Upper lobe of left lung (tissue), 6 donors: ENCODE measurements around the gene FHIT. TPM values are rescaled to one million over a fixed set of nuclear protein-coding genes. Genes with fewer than 3 reads are reported as not detected.

Experiments used
- ATAC-seq, 2 donors: fragments of 200-7000 bp; cut with Tn5 transposase; one replicate each; pipeline ENCODE4 v1.9.1; 2022; ENCODE audit warnings: mild to moderate bottlenecking in 2 of 2, moderate library complexity in 2 of 2; ENCODE audit not compliant: low FRiP score in 2 of 2
- DNase-seq, 2 donors: peaks; one replicate each; pipeline ENCODE4 v3.0.0-alpha.2; 2019 to 2020
- H3K27ac ChIP-seq, 4 donors: fragments of 200-600 bp; sonication (generic); one replicate each; pipeline ENCODE4 v1.5.1; 2016 to 2019
- H3K27me3 ChIP-seq, 4 donors: fragments of 200-600 bp; sonication (generic); one replicate each; pipeline ENCODE4 v1.5.1; 2017 to 2019
- H3K36me3 ChIP-seq, 4 donors: fragments of 200-600 bp; sonication (generic); one replicate each; pipeline ENCODE4 v1.5.1; 2016 to 2019
- H3K4me1 ChIP-seq, 4 donors: fragments of 200-600 bp; sonication (generic); one replicate each; pipeline ENCODE4 v1.5.1; 2018 to 2019
- H3K4me3 ChIP-seq, 4 donors: fragments of 200-600 bp; sonication (generic); one replicate each; pipeline ENCODE4 v1.5.1; 2017 to 2019; ENCODE audit warnings: mild to moderate bottlenecking in 2 of 4, moderate library complexity in 1 of 4
- H3K9me3 ChIP-seq, 4 donors: fragments of 200-600 bp; sonication (generic); one replicate each; pipeline ENCODE4 v1.5.1; 2018 to 2019
- CTCF ChIP-seq, 6 experiments: fragments of 450-650 bp in 4 of 6; fragments of 200-600 bp in 2 of 6; sonication (generic) in 2 of 6; IDR thresholded peaks; one replicate each; pipeline ENCODE4 v1.5.1; 2016 to 2019; ENCODE audit warnings: antibody characterized with exemption in 6 of 6
- EP300 ChIP-seq, 4 donors: sonication (generic); formaldehyde crosslinking; IDR thresholded peaks; one replicate each; pipeline ENCODE4 v1.5.1; 2017; ENCODE audit warnings: antibody characterized with exemption in 4 of 4, control low read depth in 2 of 4
- POLR2A ChIP-seq, 4 donors: fragments of 450-650 bp; IDR thresholded peaks; one replicate each; pipeline ENCODE4 v1.5.1; 2016 to 2017; ENCODE audit warnings: antibody characterized with exemption in 4 of 4, mild to moderate bottlenecking in 2 of 4
- POLR2AphosphoS5 ChIP-seq, 2 donors: sonication (generic); formaldehyde crosslinking; IDR thresholded peaks; one replicate each; pipeline ENCODE4 v1.5.1; 2017; ENCODE audit warnings: antibody characterized with exemption in 2 of 2
- WGBS, 2 donors: methylation state at CpG; one replicate each; pipeline ENCODE4 v1.1.5; 2017 to 2018; 5-methylcytosine and 5-hydroxymethylcytosine counted together
- total RNA-seq, 6 donors: library from RNA; depleted of rRNA in 4 of 6; stranded (reverse); fragments of >200 nt in 4 of 6; gene quantifications; one replicate each; pipeline versions ENCODE4 v1.1.0 to v1.2.1, GENCODE V29; 2016 to 2021
- donor health status: DM: no; HTN: no; CAD: no; lungs with moderate emphysema.
- donor health status: DM: no; HTN: yes; CAD: no; lungs with severe emphysema.

FHIT gene
- total RNA-seq, 6 donors from 2014 or later, result 6.8 to 56.6 (median 11.1) TPM

GRCh38 chr3:60186359-60186758 is 1064.9 kb downstream of the FHIT start:
- H3K4me3 ChIP-seq, result no peak overlapping the region
- no peak for TF ChIP-seq POLR2AphosphoS5 (IDR thresholded peaks at IDR 0.05)
- no peak for TF ChIP-seq CTCF (IDR thresholded peaks at IDR 0.05)
- no peak for TF ChIP-seq POLR2A (IDR thresholded peaks at IDR 0.05)
- no peak for TF ChIP-seq EP300 (IDR thresholded peaks at IDR 0.05)
- no peaks in the 10 kb centered on the region for H3K9me3 ChIP-seq
- H3K36me3 ChIP-seq, result no peaks in the 10 kb centered on the region
- 86 to 87% methylated on average over 4 of the region's 4 CpGs for WGBS, 2 donors
- DNase-seq, result no peak
- H3K27ac ChIP-seq, result no peak overlapping the region
- H3K4me1 ChIP-seq, result no peaks in the 10 kb centered on the region
- no peaks in the 10 kb centered on the region for H3K27me3 ChIP-seq
- ATAC-seq, result no peak

- TF ChIP-seq POLR2A (IDR thresholded peaks at IDR 0.05), result no peak
- no peak overlapping the region for H3K27ac ChIP-seq
- WGBS, 2 donors, result 95 to 97% methylated on average over 3 of the region's 3 CpGs
- DNase-seq (no peak), ATAC-seq (no peak)
- no peaks in the 10 kb centered on the region for H3K4me1 ChIP-seq
- H3K9me3 ChIP-seq, result no peaks in the 10 kb centered on the region
- no peaks in the 10 kb centered on the region for H3K27me3 ChIP-seq
- no peaks in the 10 kb centered on the region for H3K36me3 ChIP-seq
- no peak overlapping the region for H3K4me3 ChIP-seq
Observed at GRCh38 chr3:60185161-60185560, 1066.1 kb downstream of the FHIT start.

- Histone ChIP-seq H3K27me3 (no peaks in the 10 kb centered on the region), H3K9me3 (no peaks in the 10 kb centered on the region), H3K4me1 (no peaks in the 10 kb centered on the region), H3K27ac (no peak overlapping the region), H3K36me3 (no peaks in the 10 kb centered on the region), H3K4me3 (no peak overlapping the region)
- no peak for ATAC-seq
- DNase-seq, result no peak
- TF ChIP-seq EP300 (IDR thresholded peaks at IDR 0.05) (no peak), CTCF (IDR thresholded peaks at IDR 0.05) (no peak)
- 69 to 81% methylated on average over 1 of the region's 1 CpG for WGBS, 2 donors
Observed at GRCh38 chr3:60182697-60183096, 1068.6 kb downstream of the FHIT start.

- no peaks in the 10 kb centered on the region for H3K36me3 ChIP-seq
- no peaks in the 10 kb centered on the region for H3K27me3 ChIP-seq
- TF ChIP-seq POLR2AphosphoS5 (IDR thresholded peaks at IDR 0.05) (no peak), EP300 (IDR thresholded peaks at IDR 0.05) (no peak), CTCF (IDR thresholded peaks at IDR 0.05) (no peak), POLR2A (IDR thresholded peaks at IDR 0.05) (no peak)
- H3K4me3 ChIP-seq, result no peak overlapping the region
- ATAC-seq, result no peak
- no peaks in the 10 kb centered on the region for H3K4me1 ChIP-seq
- DNase-seq, result no peak
- WGBS, 2 donors, result 93% methylated on average over 8 of the region's 8 CpGs
- no peak overlapping the region for H3K27ac ChIP-seq
- no peaks in the 10 kb centered on the region for H3K9me3 ChIP-seq
Observed at GRCh38 chr3:60178931-60179653, 1072.2 kb downstream of the FHIT start.

- 74 to 84% methylated on average over 2 of the region's 2 CpGs for WGBS, 2 donors
- Histone ChIP-seq H3K27me3 (no peaks in the 10 kb centered on the region), H3K4me3 (no peak overlapping the region), H3K27ac (no peak overlapping the region), H3K36me3 (no peaks in the 10 kb centered on the region), H3K9me3 (no peaks in the 10 kb centered on the region), H3K4me1 (no peaks in the 10 kb centered on the region)
- DNase-seq, result no peak
- ATAC-seq, result no peak
- TF ChIP-seq POLR2A (IDR thresholded peaks at IDR 0.05) (no peak), CTCF (IDR thresholded peaks at IDR 0.05) (no peak), EP300 (IDR thresholded peaks at IDR 0.05) (no peak), POLR2AphosphoS5 (IDR thresholded peaks at IDR 0.05) (no peak)
Observed at GRCh38 chr3:60177726-60178125, 1073.5 kb downstream of the FHIT start.
